HG02884 (cell line): ENCODE measurements around the gene GREB1.

Source experiments
- ATAC-seq: cut with Tn5 transposase; IDR thresholded peaks from one replicate; pipeline ENCODE4 v1.9.1; 2021; ENCODE audit warnings: mild to moderate bottlenecking, moderate library complexity; ENCODE audit not compliant: unreplicated experiment

GREB1 gene, protein sequence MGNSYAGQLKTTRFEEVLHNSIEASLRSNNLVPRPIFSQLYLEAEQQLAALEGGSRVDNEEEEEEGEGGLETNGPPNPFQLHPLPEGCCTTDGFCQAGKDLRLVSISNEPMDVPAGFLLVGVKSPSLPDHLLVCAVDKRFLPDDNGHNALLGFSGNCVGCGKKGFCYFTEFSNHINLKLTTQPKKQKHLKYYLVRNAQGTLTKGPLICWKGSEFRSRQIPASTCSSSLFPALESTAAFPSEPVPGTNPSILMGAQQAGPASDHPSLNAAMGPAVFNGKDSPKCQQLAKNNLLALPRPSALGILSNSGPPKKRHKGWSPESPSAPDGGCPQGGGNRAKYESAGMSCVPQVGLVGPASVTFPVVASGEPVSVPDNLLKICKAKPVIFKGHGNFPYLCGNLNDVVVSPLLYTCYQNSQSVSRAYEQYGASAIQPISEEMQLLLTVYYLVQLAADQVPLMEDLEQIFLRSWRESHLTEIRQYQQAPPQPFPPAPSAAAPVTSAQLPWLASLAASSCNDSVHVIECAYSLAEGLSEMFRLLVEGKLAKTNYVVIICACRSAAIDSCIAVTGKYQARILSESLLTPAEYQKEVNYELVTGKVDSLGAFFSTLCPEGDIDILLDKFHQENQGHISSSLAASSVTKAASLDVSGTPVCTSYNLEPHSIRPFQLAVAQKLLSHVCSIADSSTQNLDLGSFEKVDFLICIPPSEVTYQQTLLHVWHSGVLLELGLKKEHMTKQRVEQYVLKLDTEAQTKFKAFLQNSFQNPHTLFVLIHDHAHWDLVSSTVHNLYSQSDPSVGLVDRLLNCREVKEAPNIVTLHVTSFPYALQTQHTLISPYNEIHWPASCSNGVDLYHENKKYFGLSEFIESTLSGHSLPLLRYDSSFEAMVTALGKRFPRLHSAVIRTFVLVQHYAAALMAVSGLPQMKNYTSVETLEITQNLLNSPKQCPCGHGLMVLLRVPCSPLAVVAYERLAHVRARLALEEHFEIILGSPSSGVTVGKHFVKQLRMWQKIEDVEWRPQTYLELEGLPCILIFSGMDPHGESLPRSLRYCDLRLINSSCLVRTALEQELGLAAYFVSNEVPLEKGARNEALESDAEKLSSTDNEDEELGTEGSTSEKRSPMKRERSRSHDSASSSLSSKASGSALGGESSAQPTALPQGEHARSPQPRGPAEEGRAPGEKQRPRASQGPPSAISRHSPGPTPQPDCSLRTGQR (N-terminal part only)

DNA sequence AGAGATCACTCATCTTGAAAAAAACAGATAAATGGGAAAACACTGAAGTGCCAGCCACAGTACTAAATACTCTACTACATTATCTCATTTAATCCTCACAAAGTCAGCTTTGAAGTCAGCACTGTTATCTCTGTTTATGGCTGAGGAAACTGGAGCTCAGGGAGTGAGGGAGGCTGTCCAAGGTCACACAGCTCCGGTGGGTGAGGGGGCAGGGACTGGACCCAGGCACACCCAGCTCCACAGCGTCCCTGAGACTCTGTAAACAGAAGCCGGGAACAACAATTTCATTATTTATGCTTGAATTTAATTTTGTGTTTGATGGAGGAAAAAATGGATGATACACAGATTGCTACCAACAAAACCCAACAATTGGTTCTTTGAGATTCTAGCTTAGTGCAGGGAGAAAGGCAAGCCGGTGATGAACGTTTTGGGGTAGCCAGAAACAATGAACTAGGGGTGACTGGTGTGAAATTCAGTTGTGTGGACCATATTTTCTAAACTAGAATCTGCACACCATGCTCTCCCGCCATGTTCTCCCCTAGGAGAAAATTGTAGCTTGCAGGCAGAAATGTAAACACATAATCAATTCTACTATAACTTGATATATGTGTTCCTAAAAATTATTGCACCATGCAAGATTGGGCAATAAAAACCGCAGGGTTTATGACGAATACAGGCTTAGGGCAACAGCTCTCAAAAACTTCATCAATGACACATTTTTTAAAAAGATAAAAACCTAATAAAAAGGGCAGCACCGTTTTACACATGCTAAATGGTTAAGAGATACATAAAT lies at the start of gene GREB1:
Gene GREB1 (plus strand): TSS at position 768 of the 793 bp plus-strand sequence. CDS start 22,570 bp downstream, outside the sequence.
- no peak for ATAC-seq

DNA sequence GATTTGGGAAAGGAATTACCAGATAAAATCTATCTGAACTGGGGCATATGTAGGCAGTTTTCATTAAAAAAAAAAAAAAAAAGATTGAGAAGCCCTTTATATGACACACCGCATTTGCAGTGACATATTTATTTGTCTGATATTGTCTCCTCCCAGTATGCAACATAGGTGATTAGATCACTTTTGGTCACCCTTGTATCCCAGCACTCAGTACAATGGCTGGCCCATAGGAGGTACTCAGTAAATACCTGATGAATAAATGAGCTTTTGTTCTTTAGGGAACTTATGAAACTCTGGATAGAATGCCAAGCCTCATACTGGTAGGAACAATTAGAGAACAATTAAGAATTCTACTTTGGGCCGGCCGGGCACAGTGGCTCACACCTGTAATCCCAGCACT lies 45.0 kb upstream of the GREB1 start:
- no peak for ATAC-seq

DNA sequence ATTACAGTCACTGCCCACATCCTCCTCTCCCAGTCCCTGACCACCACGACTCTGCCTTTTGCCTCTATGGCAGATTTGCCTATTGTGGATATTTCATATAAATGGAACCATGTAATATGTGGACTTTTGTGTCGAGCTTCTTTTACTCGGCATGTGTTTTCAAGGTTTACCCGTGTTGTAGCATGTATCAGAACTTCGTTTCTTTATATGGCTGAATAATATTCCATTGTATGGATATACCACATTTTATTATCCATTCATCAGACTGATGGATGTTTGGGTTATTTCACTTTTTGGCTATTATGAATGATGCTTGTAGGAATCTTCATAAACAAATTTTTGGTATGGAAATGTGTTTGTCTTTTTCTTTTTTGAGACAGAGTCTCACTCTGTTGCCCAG lies 43.7 kb upstream of the GREB1 start:
- ATAC-seq = no peak

DNA sequence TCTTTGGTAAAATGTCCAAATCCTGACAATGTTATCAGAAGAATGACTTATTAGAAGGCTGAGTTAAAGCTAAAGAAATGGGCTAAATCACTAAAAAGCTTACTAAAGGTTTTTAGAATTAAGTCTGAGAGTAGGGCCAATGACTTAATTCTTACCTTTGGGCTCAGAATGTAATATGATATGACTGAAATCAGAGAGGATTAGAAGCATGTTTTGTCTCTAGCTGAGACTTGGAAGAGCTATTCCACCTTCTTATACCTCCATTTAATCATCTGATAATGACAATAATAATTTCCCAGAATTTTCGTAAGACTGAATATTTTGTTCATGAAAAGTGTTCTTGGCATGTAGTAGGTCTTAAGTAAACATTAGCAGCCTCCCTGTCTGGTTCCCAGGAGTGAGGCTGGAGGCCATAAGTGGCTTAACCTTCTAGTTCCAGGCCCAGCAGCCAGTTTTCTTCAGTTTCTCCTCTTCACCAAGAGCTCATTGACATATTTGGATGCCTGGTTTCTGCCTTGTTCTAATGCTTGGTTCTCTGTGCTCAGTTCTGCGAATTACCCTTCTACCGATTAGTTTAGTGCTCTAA lies 42.4 kb upstream of the GREB1 start:
- ATAC-seq = no peak

DNA sequence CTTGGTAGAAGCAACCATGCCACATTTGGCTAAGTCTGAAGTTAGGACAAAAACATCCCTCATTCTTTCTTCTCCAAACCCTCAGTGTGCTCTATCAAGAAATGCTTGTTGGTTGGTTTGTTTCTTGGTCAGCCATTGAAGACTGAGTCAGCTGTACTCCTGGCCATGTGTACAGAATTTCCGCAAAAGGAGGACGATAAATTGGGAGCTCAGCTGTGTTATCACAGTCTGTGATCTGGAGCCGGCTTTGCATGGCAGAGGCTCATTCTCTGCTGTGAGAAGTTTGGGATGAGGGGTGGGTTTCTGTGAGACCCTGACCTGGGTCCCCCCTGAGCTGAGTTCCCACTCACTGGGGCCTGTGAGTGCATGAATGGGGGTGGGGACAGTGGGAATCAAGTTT lies 41.6 kb upstream of the GREB1 start:
- ATAC-seq = no peak

DNA sequence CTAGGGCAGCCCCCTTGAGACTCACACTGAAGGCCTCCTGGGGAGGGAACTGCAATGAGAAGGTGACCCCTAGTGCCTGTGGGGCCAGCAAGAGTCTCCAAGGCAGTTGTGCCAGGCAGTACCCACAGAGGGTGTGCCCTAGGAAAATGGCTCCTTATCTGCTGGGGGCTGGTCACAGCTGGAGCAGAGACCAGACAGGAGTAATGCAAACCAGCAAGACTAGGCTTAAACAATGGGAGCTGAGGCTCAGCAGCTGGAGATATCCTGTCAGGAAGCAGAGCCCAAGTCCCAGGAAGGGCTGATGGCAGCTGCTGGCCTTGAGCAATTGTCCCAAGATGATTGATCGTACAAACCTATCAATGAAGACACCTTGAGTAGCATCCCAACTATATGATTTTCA lies 41.1 kb upstream of the GREB1 start:
- no peak for ATAC-seq

DNA sequence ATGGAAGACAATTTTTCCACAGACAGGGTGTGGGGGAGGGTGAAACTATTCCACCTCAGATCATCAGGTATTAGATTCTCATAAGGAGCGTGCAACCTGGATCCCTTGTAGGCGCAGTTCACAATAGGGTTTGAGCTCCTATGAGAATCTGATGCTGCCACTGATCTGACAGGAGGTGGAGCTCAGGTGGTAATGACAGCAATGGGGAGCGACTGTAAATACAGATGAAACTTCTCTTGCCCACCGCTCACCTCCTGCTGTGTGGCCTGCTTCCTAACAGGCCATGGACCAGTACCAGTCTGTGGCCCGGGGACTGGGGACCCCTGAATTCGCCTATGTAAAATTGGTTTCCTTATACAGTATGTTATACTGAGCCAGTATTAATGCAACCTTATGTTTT lies 40.6 kb upstream of the GREB1 start:
- ATAC-seq = no peak

DNA sequence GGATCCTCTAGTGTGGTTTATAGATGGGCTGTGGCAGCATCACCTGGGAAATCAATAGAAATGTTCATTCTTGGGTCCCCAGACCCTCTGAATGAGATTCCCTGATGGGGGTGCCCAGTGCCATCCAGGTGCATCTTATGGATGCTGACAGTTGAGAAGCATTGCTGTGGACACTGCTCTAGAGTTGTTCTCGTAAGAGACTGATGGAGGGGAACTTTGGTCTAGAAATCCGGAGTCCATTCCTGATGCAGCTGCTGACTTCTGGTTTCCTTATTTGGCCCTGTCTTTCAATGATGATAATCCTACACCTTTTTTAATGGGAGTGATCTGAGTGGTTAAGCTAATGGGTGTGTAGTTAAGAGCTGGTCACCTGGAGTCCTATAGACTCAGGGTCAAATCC lies 39.5 kb upstream of the GREB1 start:
- no peak for ATAC-seq

DNA sequence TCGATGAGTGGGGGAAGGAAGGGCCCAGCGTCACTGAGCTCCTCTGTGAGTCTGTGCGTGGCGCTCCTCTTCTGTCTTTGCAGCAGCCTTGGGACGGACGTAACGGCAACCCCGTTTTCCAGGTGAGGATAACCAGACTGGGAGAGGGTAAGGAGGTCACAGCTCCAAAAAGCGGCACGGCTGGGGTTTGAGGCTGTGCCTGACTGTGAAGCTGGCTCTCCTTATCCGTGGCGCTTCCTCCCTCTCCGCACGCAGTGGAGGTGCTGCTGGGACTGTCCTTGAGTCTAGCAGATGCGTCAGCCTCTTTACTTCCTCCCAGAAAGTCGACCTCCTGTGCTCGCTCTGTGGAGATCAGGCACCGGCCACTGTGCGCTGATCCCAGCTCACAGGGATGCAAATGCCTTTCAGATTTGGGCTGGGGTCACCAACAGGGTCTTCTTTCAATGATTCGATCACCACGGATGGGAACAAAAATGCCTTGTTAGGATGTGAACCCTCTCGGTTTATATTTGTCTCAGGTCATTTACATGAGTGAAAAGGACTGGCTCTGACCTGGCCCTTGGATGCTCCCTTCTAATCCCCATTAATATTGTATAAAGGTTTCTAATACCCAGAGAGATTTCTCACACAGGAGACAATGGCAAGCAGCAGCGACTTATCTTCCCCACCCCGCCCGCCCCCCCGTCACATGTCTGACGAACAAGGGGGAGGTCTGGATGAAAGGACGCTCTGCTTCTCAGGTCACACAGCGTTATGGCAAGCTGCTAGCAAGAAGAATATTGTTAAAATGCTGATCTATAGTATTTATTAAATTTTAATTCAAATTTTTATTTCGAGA lies 37.8 kb upstream of the GREB1 start:
- no peak for ATAC-seq

DNA sequence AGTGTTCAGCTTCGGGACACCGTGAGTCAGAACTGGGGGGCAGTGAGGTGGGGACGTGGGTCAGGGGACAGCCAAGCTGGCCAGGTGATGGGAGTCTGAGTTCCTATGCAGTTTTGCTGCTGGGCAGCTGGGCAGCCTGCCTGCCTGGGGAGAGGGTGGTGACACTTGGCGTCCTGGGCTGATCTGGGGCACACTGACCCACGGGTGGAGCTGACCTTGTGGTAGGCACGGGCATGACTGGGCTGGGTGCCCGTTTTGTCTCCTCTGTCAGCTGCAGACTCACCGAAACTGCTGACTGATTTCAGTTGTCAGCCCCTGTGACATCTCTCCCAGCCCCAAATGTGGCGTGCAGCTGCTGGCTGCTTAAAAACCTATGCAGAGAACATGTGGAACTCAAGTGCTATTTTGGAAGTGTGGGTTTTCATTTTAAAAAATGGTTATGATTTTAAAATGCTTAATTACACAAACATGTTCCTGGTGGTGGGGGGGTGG lies 35.3 kb upstream of the GREB1 start:
- peak; percentile 92 for ATAC-seq

DNA sequence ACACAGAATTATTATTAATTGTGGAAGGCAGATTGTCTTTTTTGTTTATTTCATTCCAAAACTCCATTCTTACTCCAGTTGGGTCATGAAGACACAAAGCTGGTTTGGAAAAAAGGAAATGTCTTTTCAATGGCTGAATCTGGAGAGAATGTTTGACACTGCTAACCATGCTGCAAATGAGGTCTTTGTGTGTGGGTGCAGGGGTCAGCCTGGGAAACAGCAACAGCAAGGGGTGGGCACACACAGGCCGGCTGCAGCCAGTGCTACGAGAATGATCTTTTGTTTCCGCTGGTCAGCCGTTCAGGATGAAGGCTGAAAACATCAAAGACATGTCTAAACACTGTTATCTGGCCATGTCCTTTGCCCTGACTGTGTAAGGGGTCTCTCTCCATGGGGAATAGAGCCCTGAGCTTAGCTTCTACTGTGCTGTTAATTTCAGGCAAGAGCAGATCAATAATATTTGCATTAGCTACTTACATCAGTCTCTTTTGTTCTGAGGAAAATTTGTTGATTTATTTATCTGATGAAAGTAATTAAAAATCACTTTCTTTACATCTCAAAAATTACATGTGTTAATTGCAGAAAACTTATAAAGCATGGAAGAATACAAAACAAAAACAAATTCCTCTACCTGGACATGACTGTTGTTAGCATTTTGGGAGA lies 34.6 kb upstream of the GREB1 start:
- no peak for ATAC-seq

DNA sequence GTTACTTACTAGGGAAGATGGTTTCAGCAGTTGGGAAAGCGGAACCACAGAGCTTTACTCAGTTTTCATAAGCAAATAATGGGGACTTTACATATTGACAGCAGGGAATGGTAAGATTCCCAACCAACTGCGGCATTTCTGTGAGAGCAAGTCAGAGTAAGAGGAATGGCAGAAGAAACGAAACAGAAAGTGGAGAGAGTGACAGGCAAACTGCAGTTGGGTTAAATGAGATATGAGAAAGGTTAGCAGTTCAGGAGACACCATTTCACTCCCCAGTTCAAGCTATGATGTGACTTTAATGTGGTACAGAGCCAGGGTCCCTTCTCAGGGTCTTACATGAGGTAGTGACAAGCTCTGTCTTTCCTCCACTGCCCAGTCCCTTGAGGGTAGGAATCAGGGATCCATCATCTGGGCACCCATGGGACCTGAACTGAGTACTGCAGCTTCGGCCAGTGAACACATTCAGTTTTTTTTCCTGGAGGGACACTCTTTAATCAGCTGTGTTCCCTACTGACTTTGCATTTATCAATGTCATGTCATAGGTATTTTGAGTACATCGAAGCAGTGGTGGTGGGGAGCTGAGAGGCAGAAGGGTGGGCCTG lies 33.0 kb upstream of the GREB1 start:
- ATAC-seq = peak; percentile 37

DNA sequence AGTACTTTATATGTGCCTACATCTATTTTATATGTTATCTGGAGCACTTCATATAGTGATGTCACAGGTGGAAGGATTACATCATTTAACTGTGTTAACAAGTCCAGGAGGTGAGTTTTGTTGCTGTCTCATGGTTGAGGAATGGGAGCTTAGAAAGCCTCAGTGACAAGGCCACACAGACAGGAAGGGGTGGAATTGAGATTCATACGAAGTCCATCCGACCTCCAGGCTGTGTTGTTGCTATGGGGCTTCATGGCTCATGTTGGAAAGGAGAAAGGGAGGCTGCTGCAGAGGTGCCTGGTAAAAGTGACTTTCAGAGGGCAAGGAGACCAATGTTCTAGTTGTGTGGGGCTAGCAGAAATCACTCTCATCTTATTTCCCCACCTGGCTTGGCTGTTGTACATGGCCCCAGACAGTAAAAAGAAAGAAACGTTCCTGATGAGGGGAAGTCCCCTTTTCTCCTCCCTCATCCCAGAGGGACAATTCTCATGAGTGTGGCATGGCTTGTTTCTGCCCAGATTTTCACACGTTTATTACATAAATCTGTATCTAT lies 31.0 kb upstream of the GREB1 start:
- ATAC-seq = no peak

DNA sequence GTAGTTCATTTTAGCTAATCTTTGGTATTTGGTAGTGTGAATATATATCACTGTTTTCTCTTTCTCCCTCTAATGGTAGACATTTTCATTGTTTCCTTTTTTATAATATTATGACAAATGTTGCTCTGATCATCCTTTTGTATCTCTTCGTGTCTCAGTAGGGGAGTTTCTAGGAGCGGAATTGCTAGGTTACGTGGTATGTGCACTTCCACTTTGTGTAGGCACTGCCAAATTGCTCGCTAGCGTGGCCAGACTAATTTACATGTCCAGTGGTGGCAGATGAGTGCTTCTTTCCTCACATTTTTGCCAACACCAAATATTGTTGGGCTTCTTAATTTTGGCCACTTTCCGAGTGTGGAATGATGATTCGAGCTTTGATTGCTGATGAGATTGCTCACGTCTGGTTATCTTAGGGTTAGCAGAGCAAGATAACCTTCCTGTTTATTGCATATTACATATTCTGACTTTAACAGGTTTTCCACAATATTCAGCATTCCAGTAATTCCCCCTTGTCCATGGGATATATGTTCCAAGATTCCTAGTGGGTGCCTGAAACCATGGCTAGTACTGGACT lies 30.4 kb upstream of the GREB1 start:
- ATAC-seq = no peak

DNA sequence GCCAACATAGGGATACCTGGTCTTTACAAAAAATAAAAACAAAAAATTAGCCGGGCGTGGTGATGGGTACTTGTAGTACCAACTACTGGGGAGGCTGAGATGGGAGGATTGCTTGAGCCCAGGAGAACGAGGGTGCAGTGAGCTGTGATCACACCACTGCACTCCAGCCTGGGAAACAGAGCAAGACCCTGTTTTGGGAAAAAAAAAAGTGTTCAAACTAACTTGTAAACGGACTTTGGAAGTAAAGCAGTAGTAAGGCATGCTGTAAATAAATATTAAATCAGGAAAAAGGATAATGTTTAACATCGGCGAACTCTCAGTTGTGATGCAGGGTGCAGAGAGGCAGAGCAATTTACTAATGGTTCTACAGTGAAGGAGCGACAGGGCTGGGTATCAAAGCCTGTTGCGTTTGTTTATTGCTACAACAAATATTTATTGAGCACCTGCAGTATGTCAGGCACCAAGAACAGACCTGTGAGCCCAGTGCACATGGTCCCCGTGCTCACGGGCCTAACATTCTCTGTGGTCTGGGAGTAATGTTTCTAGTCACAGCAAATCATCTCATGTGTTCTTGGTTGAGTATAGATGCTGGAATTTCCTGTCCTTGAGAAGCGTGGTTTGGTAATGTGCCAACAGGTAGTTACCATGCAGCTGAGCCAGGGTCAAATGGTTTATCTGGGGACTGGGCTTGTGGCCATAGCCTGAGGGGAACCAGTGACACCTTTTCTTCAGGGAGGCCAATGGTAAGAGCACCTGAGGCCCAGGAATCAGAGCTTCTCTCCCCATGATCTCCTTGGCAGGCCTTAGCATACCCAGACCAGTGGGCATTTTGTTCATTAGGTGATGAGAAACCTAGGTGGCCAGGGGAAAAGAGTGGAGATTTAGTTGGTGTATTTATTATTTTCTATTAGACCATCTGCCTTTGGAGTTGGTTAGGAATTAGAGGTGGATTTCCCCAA lies 27.9 kb upstream of the GREB1 start:
- peak; percentile 85 for ATAC-seq

DNA sequence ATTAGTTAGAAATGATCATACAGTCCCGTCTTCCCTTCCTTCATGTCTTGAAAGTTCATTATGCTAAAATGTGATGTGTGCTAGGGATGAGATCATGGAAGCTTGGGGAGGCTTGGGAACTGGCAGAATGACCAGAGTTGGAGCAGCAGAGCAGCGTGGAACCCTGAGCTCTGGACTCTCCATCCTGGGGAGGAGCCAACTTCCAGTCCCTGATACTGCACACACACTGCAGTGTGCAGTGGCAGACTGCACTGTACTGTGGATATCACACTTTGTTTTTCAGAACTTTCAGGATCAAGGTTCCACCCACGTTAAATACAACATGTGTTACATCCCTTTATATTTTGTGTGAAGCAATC lies 27.3 kb upstream of the GREB1 start:
- no peak for ATAC-seq
